GM18867 (cell line): Measurements from ENCODE around the gene DIAPH1.

Experiments used
- ATAC-seq: cut with Tn5 transposase; IDR thresholded peaks from one replicate; pipeline ENCODE4 v1.9.1; 2021; ENCODE audit warnings: mild to moderate bottlenecking, moderate library complexity; ENCODE audit not compliant: unreplicated experiment

The DIAPH1 gene

GRCh38 chr5:141508440-141508797 lies 110.4 kb downstream of the DIAPH1 start:
- no peak for ATAC-seq

- ATAC-seq, result peak; percentile 43
These were observed 111.3 kb downstream of the DIAPH1 start for GRCh38 chr5:141507387-141508091.

- ATAC-seq, result no peak
These were observed 112.2 kb downstream of the DIAPH1 start for GRCh38 chr5:141506381-141507155.

GRCh38 chr5:141504216-141504615 lies 114.6 kb downstream of the DIAPH1 start:
- no peak for ATAC-seq

- no peak for ATAC-seq
These were observed 115.1 kb downstream of the DIAPH1 start for GRCh38 chr5:141503681-141504080.

GRCh38 chr5:141501761-141502160 lies 117.0 kb downstream of the DIAPH1 start:
- no peak for ATAC-seq

GRCh38 chr5:141496038-141496437 lies 122.8 kb downstream of the DIAPH1 start:
- no peak for ATAC-seq

- ATAC-seq, result no peak
These were observed 123.4 kb downstream of the DIAPH1 start for GRCh38 chr5:141495453-141495811.

GRCh38 chr5:141494761-141495452 lies 123.9 kb downstream of the DIAPH1 start:
- no peak for ATAC-seq

GRCh38 chr5:141493500-141494422 lies 125.0 kb downstream of the DIAPH1 start:
- ATAC-seq, result no peak

- no peak for ATAC-seq
These were observed 126.5 kb downstream of the DIAPH1 start for GRCh38 chr5:141492168-141492885.

- ATAC-seq, result no peak
These were observed 127.3 kb downstream of the DIAPH1 start for GRCh38 chr5:141491323-141492167.

GRCh38 chr5:141490771-141491170 lies 128.0 kb downstream of the DIAPH1 start:
- ATAC-seq, result no peak

- no peak for ATAC-seq
These were observed 128.5 kb downstream of the DIAPH1 start for GRCh38 chr5:141490271-141490670.

GRCh38 chr5:141489841-141490240 lies 129.0 kb downstream of the DIAPH1 start:
- no peak for ATAC-seq

GRCh38 chr5:141488591-141489561 lies 129.9 kb downstream of the DIAPH1 start, which contains the start of gene PCDHGC5:
Gene PCDHGC5 (plus strand): TSS chr5:141489081. CDS start chr5:141489241, 160 bp downstream.
- no peak for ATAC-seq

GRCh38 chr5:141487131-141487530 lies 131.7 kb downstream of the DIAPH1 start:
- no peak for ATAC-seq

GRCh38 chr5:141486091-141486490 lies 132.7 kb downstream of the DIAPH1 start:
- no peak for ATAC-seq
